ENCODE data around the gene CACNB2.
"Not testable (repeated sequence)": the region's sequence is repeated elsewhere in the genome, so short reads cannot be mapped to it uniquely, and the experiment has no call there.

The CACNB2 gene

GRCh38 chr10:18421726-18422293, 281.6 kb downstream of the CACNB2 start:
- no peak overlapping the region for H3K27ac ChIP-seq (ENCODE audit: low read depth, low read length)
- H3K9ac ChIP-seq (ENCODE audit: low read depth in 1 of 2, low read length in 2 of 2): no peak overlapping the region
- H3K9me3 ChIP-seq (ENCODE audit: control insufficient read depth in 1 of 2, low read length in 2 of 2): no peaks in the 10 kb centered on the region
- no peak overlapping the region for H3K4me3 ChIP-seq (ENCODE audit: low read depth in 1 of 2, low read length in 2 of 2)
- no peaks in the 10 kb centered on the region for H3K4me1 ChIP-seq (ENCODE audit: control insufficient read depth in 1 of 2, insufficient read depth in 2 of 2, low read length in 2 of 2)
- H3K36me3 ChIP-seq (ENCODE audit: control insufficient read depth in 1 of 2, insufficient read depth in 2 of 2, low read length in 2 of 2): no peaks in the 10 kb centered on the region
- no peaks in the 10 kb centered on the region for H3K27me3 ChIP-seq (ENCODE audit: control insufficient read depth in 1 of 2, insufficient read depth in 2 of 2, low read length in 2 of 2)

- no peak overlapping the region for H3K4me3 ChIP-seq (ENCODE audit: low read depth in 1 of 2, low read length in 2 of 2)
- H3K9me3 ChIP-seq (ENCODE audit: control insufficient read depth in 1 of 2, low read length in 2 of 2): no peaks in the 10 kb centered on the region
- no peaks in the 10 kb centered on the region for H3K27me3 ChIP-seq (ENCODE audit: control insufficient read depth in 1 of 2, insufficient read depth in 2 of 2, low read length in 2 of 2)
- H3K4me1 ChIP-seq (ENCODE audit: control insufficient read depth in 1 of 2, insufficient read depth in 2 of 2, low read length in 2 of 2): no peaks in the 10 kb centered on the region
- no peak overlapping the region for H3K27ac ChIP-seq (ENCODE audit: low read depth, low read length)
- no peaks in the 10 kb centered on the region for H3K36me3 ChIP-seq (ENCODE audit: control insufficient read depth in 1 of 2, insufficient read depth in 2 of 2, low read length in 2 of 2)
- H3K9ac ChIP-seq (ENCODE audit: low read depth in 1 of 2, low read length in 2 of 2): no peak overlapping the region
These were observed 282.9 kb downstream of the CACNB2 start for GRCh38 chr10:18423058-18423637.

GRCh38 chr10:18424200-18424599, 284.0 kb downstream of the CACNB2 start:
- Histone ChIP-seq H3K4me1 (ENCODE audit: control insufficient read depth in 1 of 2, insufficient read depth in 2 of 2, low read length in 2 of 2) (no peaks in the 10 kb centered on the region), H3K36me3 (ENCODE audit: control insufficient read depth in 1 of 2, insufficient read depth in 2 of 2, low read length in 2 of 2) (no peaks in the 10 kb centered on the region), H3K27me3 (ENCODE audit: control insufficient read depth in 1 of 2, insufficient read depth in 2 of 2, low read length in 2 of 2) (no peaks in the 10 kb centered on the region), H3K9ac (ENCODE audit: low read depth in 1 of 2, low read length in 2 of 2) (no peak overlapping the region), H3K9me3 (ENCODE audit: control insufficient read depth in 1 of 2, low read length in 2 of 2) (no peaks in the 10 kb centered on the region), H3K4me3 (ENCODE audit: low read depth in 1 of 2, low read length in 2 of 2) (no peak overlapping the region), H3K27ac (ENCODE audit: low read depth, low read length) (no peak overlapping the region)

- no peaks in the 10 kb centered on the region for H3K4me1 ChIP-seq (ENCODE audit: control insufficient read depth in 1 of 2, insufficient read depth in 2 of 2, low read length in 2 of 2)
- no peak overlapping the region for H3K4me3 ChIP-seq (ENCODE audit: low read depth in 1 of 2, low read length in 2 of 2)
- no peaks in the 10 kb centered on the region for H3K27me3 ChIP-seq (ENCODE audit: control insufficient read depth in 1 of 2, insufficient read depth in 2 of 2, low read length in 2 of 2)
- H3K36me3 ChIP-seq (ENCODE audit: control insufficient read depth in 1 of 2, insufficient read depth in 2 of 2, low read length in 2 of 2): no peaks in the 10 kb centered on the region
- H3K9ac ChIP-seq (ENCODE audit: low read depth in 1 of 2, low read length in 2 of 2): no peak overlapping the region
- H3K27ac ChIP-seq (ENCODE audit: low read depth, low read length): no peak overlapping the region
- H3K9me3 ChIP-seq (ENCODE audit: control insufficient read depth in 1 of 2, low read length in 2 of 2): no peaks in the 10 kb centered on the region
These were observed 289.1 kb downstream of the CACNB2 start for GRCh38 chr10:18429335-18429734.

GRCh38 chr10:18436902-18437301, 296.7 kb downstream of the CACNB2 start:
- H3K9ac ChIP-seq (ENCODE audit: low read depth in 1 of 2, low read length in 2 of 2): no peak overlapping the region
- H3K27ac ChIP-seq (ENCODE audit: low read depth, low read length): no peak overlapping the region
- no peaks in the 10 kb centered on the region for H3K36me3 ChIP-seq (ENCODE audit: control insufficient read depth in 1 of 2, insufficient read depth in 2 of 2, low read length in 2 of 2)

GRCh38 chr10:18437486-18437885, 297.3 kb downstream of the CACNB2 start:
- Histone ChIP-seq H3K9me3 (ENCODE audit: control insufficient read depth in 1 of 2, low read length in 2 of 2) (no peaks in the 10 kb centered on the region), H3K4me3 (ENCODE audit: low read depth in 1 of 2, low read length in 2 of 2) (no peak overlapping the region), H3K27ac (ENCODE audit: low read depth, low read length) (no peak overlapping the region), H3K36me3 (ENCODE audit: control insufficient read depth in 1 of 2, insufficient read depth in 2 of 2, low read length in 2 of 2) (no peaks in the 10 kb centered on the region), H3K27me3 (ENCODE audit: control insufficient read depth in 1 of 2, insufficient read depth in 2 of 2, low read length in 2 of 2) (no peaks in the 10 kb centered on the region), H3K9ac (ENCODE audit: low read depth in 1 of 2, low read length in 2 of 2) (no peak overlapping the region), H3K4me1 (ENCODE audit: control insufficient read depth in 1 of 2, insufficient read depth in 2 of 2, low read length in 2 of 2) (no peaks in the 10 kb centered on the region)

More at GRCh38 chr10:18436902-18437301, 296.7 kb downstream of the CACNB2 start:
- Histone ChIP-seq H3K9me3 (ENCODE audit: control insufficient read depth in 1 of 2, low read length in 2 of 2) (no peaks in the 10 kb centered on the region), H3K27me3 (ENCODE audit: control insufficient read depth in 1 of 2, insufficient read depth in 2 of 2, low read length in 2 of 2) (no peaks in the 10 kb centered on the region), H3K4me1 (ENCODE audit: control insufficient read depth in 1 of 2, insufficient read depth in 2 of 2, low read length in 2 of 2) (no peaks in the 10 kb centered on the region), H3K4me3 (ENCODE audit: low read depth in 1 of 2, low read length in 2 of 2) (no peak overlapping the region)

- Histone ChIP-seq H3K36me3 (ENCODE audit: control insufficient read depth in 1 of 2, insufficient read depth in 2 of 2, low read length in 2 of 2) (no peaks in the 10 kb centered on the region), H3K9me3 (ENCODE audit: control insufficient read depth in 1 of 2, low read length in 2 of 2) (no peaks in the 10 kb centered on the region), H3K4me1 (ENCODE audit: control insufficient read depth in 1 of 2, insufficient read depth in 2 of 2, low read length in 2 of 2) (no peaks in the 10 kb centered on the region), H3K27me3 (ENCODE audit: control insufficient read depth in 1 of 2, insufficient read depth in 2 of 2, low read length in 2 of 2) (no peaks in the 10 kb centered on the region), H3K4me3 (ENCODE audit: low read depth in 1 of 2, low read length in 2 of 2) (no peak overlapping the region), H3K9ac (ENCODE audit: low read depth in 1 of 2, low read length in 2 of 2) (no peak overlapping the region), H3K27ac (ENCODE audit: low read depth, low read length) (no peak overlapping the region)
These were observed 298.3 kb downstream of the CACNB2 start for GRCh38 chr10:18438361-18439126.

- no peaks in the 10 kb centered on the region for H3K36me3 ChIP-seq (ENCODE audit: control insufficient read depth in 1 of 2, insufficient read depth in 2 of 2, low read length in 2 of 2)
- no peak overlapping the region for H3K27ac ChIP-seq (ENCODE audit: low read depth, low read length)
These were observed 299.4 kb downstream of the CACNB2 start for GRCh38 chr10:18439601-18440000.

GRCh38 chr10:18445635-18446034, 305.4 kb downstream of the CACNB2 start:
- not testable (repeated sequence) for H3K4me3 ChIP-seq (ENCODE audit: low read depth in 1 of 2, low read length in 2 of 2); H3K9me3 ChIP-seq (ENCODE audit: control insufficient read depth in 1 of 2, low read length in 2 of 2); H3K4me1 ChIP-seq (ENCODE audit: control insufficient read depth in 1 of 2, insufficient read depth in 2 of 2, low read length in 2 of 2); H3K27ac ChIP-seq (ENCODE audit: low read depth, low read length); H3K27me3 ChIP-seq (ENCODE audit: control insufficient read depth in 1 of 2, insufficient read depth in 2 of 2, low read length in 2 of 2); H3K9ac ChIP-seq (ENCODE audit: low read depth in 1 of 2, low read length in 2 of 2); H3K36me3 ChIP-seq (ENCODE audit: control insufficient read depth in 1 of 2, insufficient read depth in 2 of 2, low read length in 2 of 2)

More at GRCh38 chr10:18439601-18440000, 299.4 kb downstream of the CACNB2 start:
- Histone ChIP-seq H3K4me3 (ENCODE audit: low read depth in 1 of 2, low read length in 2 of 2) (no peak overlapping the region), H3K9ac (ENCODE audit: low read depth in 1 of 2, low read length in 2 of 2) (no peak overlapping the region), H3K27me3 (ENCODE audit: control insufficient read depth in 1 of 2, insufficient read depth in 2 of 2, low read length in 2 of 2) (no peaks in the 10 kb centered on the region), H3K9me3 (ENCODE audit: control insufficient read depth in 1 of 2, low read length in 2 of 2) (no peaks in the 10 kb centered on the region), H3K4me1 (ENCODE audit: control insufficient read depth in 1 of 2, insufficient read depth in 2 of 2, low read length in 2 of 2) (no peaks in the 10 kb centered on the region)

GRCh38 chr10:18446205-18446604, 306.0 kb downstream of the CACNB2 start:
- H3K9me3 ChIP-seq (ENCODE audit: control insufficient read depth in 1 of 2, low read length in 2 of 2): no peaks in the 10 kb centered on the region
- no peaks in the 10 kb centered on the region for H3K27me3 ChIP-seq (ENCODE audit: control insufficient read depth in 1 of 2, insufficient read depth in 2 of 2, low read length in 2 of 2)
- no peak overlapping the region for H3K9ac ChIP-seq (ENCODE audit: low read depth in 1 of 2, low read length in 2 of 2)
- H3K4me1 ChIP-seq (ENCODE audit: control insufficient read depth in 1 of 2, insufficient read depth in 2 of 2, low read length in 2 of 2): no peaks in the 10 kb centered on the region
- no peaks in the 10 kb centered on the region for H3K36me3 ChIP-seq (ENCODE audit: control insufficient read depth in 1 of 2, insufficient read depth in 2 of 2, low read length in 2 of 2)
- H3K27ac ChIP-seq (ENCODE audit: low read depth, low read length): no peak overlapping the region
- H3K4me3 ChIP-seq (ENCODE audit: low read depth in 1 of 2, low read length in 2 of 2): no peak overlapping the region
